Stimulated activated CD8-positive, alpha-beta memory T cell treated with anti-CD3 and anti-CD28 coated beads, Interleukin-4, amount 100 ng/mL, for 1 hour (primary cell): ENCODE data around the gene IL20RB.

Experiments used
- DNase-seq, 2 donors: peaks; one replicate each; pipeline ENCODE4 v3.0.0-alpha.2; 2020; ENCODE audit warnings: low read depth in 2 of 2, low spot score in 1 of 2

The IL20RB gene

GRCh38 chr3:136957751-136958288 lies at the start of gene IL20RB:
TSS of gene IL20RB (plus strand) at chr3:136957983. CDS start at chr3:136958114, 131 bp downstream.
- no peak for DNase-seq

- no peak for DNase-seq
Observed at GRCh38 chr3:136908297-136908696, 49.5 kb upstream of the IL20RB start.

- no peak for DNase-seq
Observed at GRCh38 chr3:136909187-136909586, 48.6 kb upstream of the IL20RB start.

GRCh38 chr3:136910697-136911096 lies 47.1 kb upstream of the IL20RB start:
- no peak for DNase-seq

- no peak for DNase-seq
Observed at GRCh38 chr3:136913168-136913567, 44.6 kb upstream of the IL20RB start.

- no peak for DNase-seq
Observed at GRCh38 chr3:136914739-136915138, 43.0 kb upstream of the IL20RB start.

GRCh38 chr3:136916223-136916622 lies 41.6 kb upstream of the IL20RB start:
- DNase-seq: no peak

GRCh38 chr3:136919799-136920580 lies 37.8 kb upstream of the IL20RB start:
- DNase-seq: no peak

- no peak for DNase-seq
Observed at GRCh38 chr3:136920904-136921611, 36.7 kb upstream of the IL20RB start.

GRCh38 chr3:136925425-136926190 lies 32.2 kb upstream of the IL20RB start:
- DNase-seq: no peak

GRCh38 chr3:136928240-136928639 lies 29.5 kb upstream of the IL20RB start:
- no peak for DNase-seq

- DNase-seq: no peak
Observed at GRCh38 chr3:136929977-136930670, 27.7 kb upstream of the IL20RB start.

- no peak for DNase-seq
Observed at GRCh38 chr3:136931606-136932005, 26.2 kb upstream of the IL20RB start.

- no peak for DNase-seq
Observed at GRCh38 chr3:136932523-136932922, 25.3 kb upstream of the IL20RB start.

GRCh38 chr3:136932978-136933772 lies 24.6 kb upstream of the IL20RB start:
- DNase-seq: no peak

GRCh38 chr3:136937175-136937574 lies 20.6 kb upstream of the IL20RB start:
- no peak for DNase-seq

- DNase-seq: no peak
Observed at GRCh38 chr3:136937851-136938250, 19.9 kb upstream of the IL20RB start.

GRCh38 chr3:136938334-136938733 lies 19.4 kb upstream of the IL20RB start:
- no peak for DNase-seq

GRCh38 chr3:136939489-136939888 lies 18.3 kb upstream of the IL20RB start:
- no peak for DNase-seq

- no peak for DNase-seq
Observed at GRCh38 chr3:136942803-136943202, 15.0 kb upstream of the IL20RB start.
